Naive thymus-derived CD8-positive, alpha-beta T cell (primary cell): ENCODE data around the gene PRKCSH. TPM values are rescaled to one million over a fixed set of nuclear protein-coding genes. Genes with fewer than 3 reads are reported as not detected.
"Not testable (repeated sequence)": the region's sequence is repeated elsewhere in the genome, so short reads cannot be mapped to it uniquely, and the experiment has no call there.

Source experiments
- ATAC-seq, 2 donors: fragments of 150-1000 bp; cut with Tn5 transposase in 1 of 2; sonication (Bioruptor Pico), chemical (Tn5 transposase) in 1 of 2; 1 replicate in 1 of 2; 2 replicates in 1 of 2; pipeline ENCODE4 v1.10.0; 2021; ENCODE audit warnings: mild to moderate bottlenecking in 2 of 2, moderate library complexity in 2 of 2
- POLR2A ChIA-PET: fragments of 350-600 bp; sonication (Branson Sonifier 250); formaldehyde crosslinking; loops from one replicate; lab custom pipeline; 2021; ENCODE audit warnings: antibody characterized with exemption; lab: Charles Lee
- DNase-seq, 10 donors: peaks; one replicate each; pipeline versions ENCODE4 v3.0.0 to v3.0.0-alpha.2; 2020 to 2022
- H3K27ac Mint-ChIP-seq, 10 donors: one replicate each; pipeline ENCODE4 v1.8.0; 2020 to 2022; ENCODE audit warnings: mild to moderate bottlenecking in 10 of 10, mixed read lengths in 10 of 10, moderate library complexity in 4 of 10, inconsistent platforms in 1 of 10
- H3K27me3 Mint-ChIP-seq, 5 donors: one replicate each; pipeline ENCODE4 v1.8.0; 2021 to 2022; ENCODE audit warnings: mixed read lengths in 5 of 5
- H3K36me3 Mint-ChIP-seq, 3 donors: one replicate each; pipeline ENCODE4 v1.8.0; 2020 to 2022; ENCODE audit warnings: mixed read lengths in 3 of 3, mild to moderate bottlenecking in 2 of 3, inconsistent platforms in 1 of 3
- H3K4me1 Mint-ChIP-seq, 4 donors: one replicate each; pipeline ENCODE4 v1.8.0; 2021 to 2022; ENCODE audit warnings: mixed read lengths in 4 of 4
- H3K4me3 Mint-ChIP-seq, 10 donors: one replicate each; pipeline ENCODE4 v1.8.0; 2020 to 2022; ENCODE audit warnings: mild to moderate bottlenecking in 10 of 10, mixed read lengths in 10 of 10, moderate library complexity in 6 of 10, inconsistent platforms in 1 of 10
- H3K9me3 Mint-ChIP-seq, 9 donors: one replicate each; pipeline ENCODE4 v1.8.0; 2020 to 2022; ENCODE audit warnings: mixed read lengths in 9 of 9, mild to moderate bottlenecking in 3 of 9, inconsistent platforms in 1 of 9, moderate library complexity in 1 of 9
- polyA plus RNA-seq, 3 donors: library from polyadenylated mRNA; unstranded; fragments of 300-500 nt; fragmentation: Illumina TruSeq; gene quantifications; one replicate each; pipeline ENCODE4 v1.2.3, GENCODE V29; 2021
- total RNA-seq, 8 experiments: library from RNA in 2 of 8; stranded (reverse) in 2 of 8; gene quantifications; one replicate each; pipeline ENCODE4 v1.2.3 and lab custom pipeline; 2021 to 2026

The PRKCSH gene
- total and polyA plus RNA-seq, 5 experiments from 2014 or later = 23.5 to 262 (median 58.7) TPM

- H3K4me1 Mint-ChIP-seq, H3K4me3 Mint-ChIP-seq, POLR2A ChIA-PET, ATAC-seq, H3K36me3 Mint-ChIP-seq, H3K9me3 Mint-ChIP-seq, DNase-seq: not testable (repeated sequence)
- peaks cover 0 to 33% (median 12%) of the 10 kb centered on the region in 5 donors for H3K27me3 Mint-ChIP-seq
- H3K27ac Mint-ChIP-seq = peak overlapping the region in 1 of 10 donors; percentile 43
Observed at GRCh38 chr19:11406703-11407236, 28.7 kb upstream of the PRKCSH start.

DNA sequence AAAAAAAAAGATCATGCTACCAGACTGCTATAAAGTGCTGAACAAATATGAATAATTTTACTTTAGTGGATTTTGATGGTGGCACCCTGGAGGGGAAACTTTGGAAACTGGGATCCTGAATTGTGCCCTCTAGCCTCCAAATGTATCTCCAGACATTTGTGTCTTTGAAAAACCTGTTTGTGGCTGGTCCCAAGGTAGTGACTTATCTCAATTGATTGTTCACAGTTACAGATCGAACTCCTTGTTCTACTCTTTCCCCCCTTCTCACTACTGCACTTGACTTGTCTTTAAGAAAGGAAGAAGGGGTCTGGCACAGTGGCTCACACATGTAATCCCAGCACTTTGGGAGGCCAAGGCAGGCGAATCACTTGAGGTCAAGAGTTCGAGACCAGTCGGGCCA is 26.8 kb upstream of the PRKCSH start:
- no peak for DNase-seq
- Mint-ChIP-seq H3K36me3 (no peaks in the 10 kb centered on the region), H3K27me3 (peaks cover 0 to 33% (median 12%) of the 10 kb centered on the region in 5 donors), H3K9me3 (no peaks in the 10 kb centered on the region), H3K4me1 (peaks cover 0 to 2% (median 0%) of the 10 kb centered on the region in 4 donors), H3K27ac (no peak overlapping the region), H3K4me3 (no peak overlapping the region)
- POLR2A ChIA-PET = no interaction called here
- no peak for ATAC-seq

GRCh38 chr19:11410682-11411081 is 24.8 kb upstream of the PRKCSH start:
- H3K27ac Mint-ChIP-seq = no peak overlapping the region
- ATAC-seq (no peak), DNase-seq (no peak)
- no peaks in the 10 kb centered on the region for H3K9me3 Mint-ChIP-seq
- no peaks in the 10 kb centered on the region for H3K36me3 Mint-ChIP-seq
- H3K4me3 Mint-ChIP-seq = no peak overlapping the region
- H3K27me3 Mint-ChIP-seq = peaks cover 0 to 37% (median 12%) of the 10 kb centered on the region in 5 donors
- peaks cover 0 to 2% (median 0%) of the 10 kb centered on the region in 4 donors for H3K4me1 Mint-ChIP-seq
- POLR2A ChIA-PET = no interaction called here

GRCh38 chr19:11414544-11414943 is 20.9 kb upstream of the PRKCSH start:
- Mint-ChIP-seq H3K9me3 (no peaks in the 10 kb centered on the region), H3K4me3 (no peak overlapping the region), H3K36me3 (no peaks in the 10 kb centered on the region), H3K27me3 (peaks cover 7 to 30% (median 13%) of the 10 kb centered on the region in 5 donors), H3K27ac (no peak overlapping the region), H3K4me1 (peaks cover 2 to 12% (median 8%) of the 10 kb centered on the region in 4 donors)
- no peak for ATAC-seq
- DNase-seq = no peak
- POLR2A ChIA-PET = no interaction called here

DNA sequence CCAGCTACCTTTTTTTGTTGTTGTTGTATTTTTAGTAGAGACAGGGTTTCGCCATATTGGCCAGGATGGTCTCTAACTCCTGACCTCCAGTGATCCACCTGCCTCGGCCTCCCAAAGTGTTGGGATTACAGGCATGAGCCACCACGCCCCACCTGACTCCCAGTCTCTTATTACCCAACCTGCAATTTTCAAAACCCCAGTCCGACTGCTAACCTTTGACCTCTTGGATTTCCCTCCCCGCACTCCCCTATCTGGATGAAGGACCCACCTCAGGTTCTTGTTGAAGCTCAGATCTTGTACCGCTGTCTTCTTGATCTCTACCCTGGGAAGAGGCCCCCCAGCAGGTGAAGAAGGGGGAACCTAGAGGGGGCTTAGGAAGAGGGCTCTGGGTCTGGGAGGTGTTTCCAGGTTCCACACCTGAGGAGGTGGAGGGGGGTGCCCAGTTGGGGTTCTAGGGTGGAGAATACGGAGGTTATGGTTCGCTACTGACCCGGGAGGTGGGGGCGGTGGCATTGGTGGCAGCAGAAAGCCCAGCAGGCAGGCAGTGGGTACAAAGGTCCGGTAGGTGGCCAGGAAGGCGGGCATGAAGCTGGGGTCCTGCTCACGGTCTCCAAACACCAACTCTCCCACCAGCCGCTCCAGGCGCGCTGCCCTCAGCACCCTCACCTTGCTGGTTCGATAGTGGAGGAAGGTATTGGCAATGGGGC is 18.9 kb upstream of the PRKCSH start:
- POLR2A ChIA-PET = interaction anchor here (0.7 to 1.3 kb wide), 2 partner anchors 41 to 1623 kb away, joined by 3 to 6 read pairs; no protein-coding TSS in a partner anchor
- Mint-ChIP-seq H3K27me3 (peaks cover 10 to 38% (median 21%) of the 10 kb centered on the region in 5 donors), H3K36me3 (no peaks in the 10 kb centered on the region)

DNA sequence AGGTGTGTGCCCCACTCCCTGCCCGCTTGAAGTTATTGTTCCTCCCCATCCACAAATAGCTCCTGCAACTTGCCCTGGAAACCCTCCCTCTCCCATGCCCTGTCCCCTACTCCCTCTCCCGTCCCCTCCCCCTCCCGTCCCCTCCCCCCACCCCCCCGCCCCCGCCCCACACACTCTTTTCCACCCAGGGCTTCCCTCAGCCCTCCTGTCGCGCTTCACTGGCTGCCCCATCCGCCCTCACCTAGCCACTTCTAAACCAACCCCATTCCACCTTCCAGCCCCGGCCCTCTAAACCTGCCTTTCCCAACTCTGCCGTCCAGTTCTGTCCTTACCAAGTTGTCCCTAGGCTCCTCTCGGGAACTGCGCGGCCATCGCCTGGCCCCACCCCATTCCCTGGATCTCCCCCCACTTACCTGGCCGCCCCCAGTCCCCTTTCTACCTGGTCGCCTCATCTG is 17.3 kb upstream of the PRKCSH start:
- Mint-ChIP-seq H3K9me3 (no peaks in the 10 kb centered on the region), H3K27me3 (peaks cover 12 to 55% (median 31%) of the 10 kb centered on the region in 5 donors), H3K4me3 (peak overlapping the region in 6 of 10 donors; percentile 16 to 57 (median 44)), H3K27ac (no peak overlapping the region), H3K36me3 (no peaks in the 10 kb centered on the region), H3K4me1 (peaks cover 12 to 42% (median 37%) of the 10 kb centered on the region in 4 donors)
- DNase-seq (no peak), ATAC-seq (no peak)
- POLR2A ChIA-PET = no interaction called here

More for the DNA sequence above, 18.9 kb upstream of the PRKCSH start:
- DNase-seq (no peak), ATAC-seq (no peak)
- Mint-ChIP-seq H3K4me1 (peaks cover 8 to 26% (median 22%) of the 10 kb centered on the region in 4 donors), H3K27ac (no peak overlapping the region), H3K4me3 (no peak overlapping the region), H3K9me3 (no peaks in the 10 kb centered on the region)

DNA sequence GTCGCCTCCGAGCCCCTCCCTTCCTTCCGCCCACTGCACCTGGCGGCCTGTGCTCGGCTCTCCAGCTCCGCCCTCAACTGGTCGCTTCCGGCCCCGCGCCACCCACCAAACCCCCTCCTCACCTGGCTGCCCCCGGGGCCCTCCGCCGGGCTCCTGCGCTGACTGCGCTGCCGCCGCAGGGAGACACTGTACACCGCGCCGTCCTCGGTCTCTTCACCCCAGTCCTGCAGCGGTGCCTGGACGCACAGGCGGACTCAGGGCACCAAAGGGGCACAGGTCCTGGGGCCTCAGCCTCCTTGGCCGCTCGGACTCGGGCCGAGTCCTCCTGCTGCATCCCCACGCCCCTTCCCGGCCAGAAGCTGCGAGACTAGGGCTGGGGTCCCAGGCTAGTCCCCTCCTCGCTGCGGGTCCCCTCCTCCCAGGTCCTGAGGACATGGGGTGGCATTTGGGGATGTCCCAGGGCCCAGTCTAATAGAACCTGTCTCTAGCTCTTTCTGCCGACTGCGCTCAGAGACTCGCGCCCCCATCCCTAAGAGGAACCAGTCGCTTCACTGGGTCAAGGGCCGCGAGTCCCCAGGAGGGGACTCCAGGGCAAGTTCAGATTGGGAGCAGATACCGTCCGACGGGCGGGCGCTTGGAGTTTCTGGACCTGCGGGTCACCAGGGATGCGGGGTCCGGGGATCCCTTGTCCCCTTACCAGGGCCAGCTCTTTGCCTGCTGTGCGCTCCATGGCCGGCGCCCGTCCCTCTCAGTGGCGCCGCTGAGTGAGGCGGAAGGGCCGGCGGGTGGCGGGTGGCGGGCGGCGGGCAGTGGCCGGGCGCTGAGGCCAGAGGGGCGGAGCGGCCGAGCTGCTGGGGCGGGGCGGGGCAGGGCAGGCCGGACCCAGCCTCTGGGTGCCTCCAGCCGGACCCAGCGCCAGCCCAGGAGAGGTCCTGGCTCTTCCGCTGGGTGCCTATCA is 16.6 kb upstream of the PRKCSH start, which contains the start of gene RGL3:
Gene RGL3 (minus strand): TSS at position 766 of the 958 bp plus-strand sequence. CDS start 36 bp downstream, at position 730.
- POLR2A ChIA-PET = no interaction called here
- peaks cover 18 to 62% (median 38%) of the 10 kb centered on the region in 5 donors for H3K27me3 Mint-ChIP-seq
- H3K4me3 Mint-ChIP-seq = peak within 1 kb of the TSS in 7 of 10 donors; percentile 16 to 80 (median 73)
- H3K9me3 Mint-ChIP-seq = no peaks in the 10 kb centered on the region
- no peaks in the 10 kb centered on the region for H3K36me3 Mint-ChIP-seq
- peaks cover 17 to 50% (median 44%) of the 10 kb centered on the region in 4 donors for H3K4me1 Mint-ChIP-seq
- DNase-seq = no peak
- no peak for ATAC-seq
- H3K27ac Mint-ChIP-seq = no peak within 1 kb of the TSS

GRCh38 chr19:11420429-11421370 is 14.7 kb upstream of the PRKCSH start:
- Mint-ChIP-seq H3K4me3 (peak overlapping the region; percentile 56 to 88 (median 77)), H3K27me3 (peaks cover 19 to 66% (median 41%) of the 10 kb centered on the region in 5 donors), H3K27ac (no peak overlapping the region), H3K36me3 (no peaks in the 10 kb centered on the region), H3K9me3 (no peaks in the 10 kb centered on the region), H3K4me1 (peaks cover 18 to 52% (median 46%) of the 10 kb centered on the region in 4 donors)
- POLR2A ChIA-PET = interaction anchor here (0.6 to 2.5 kb wide), 7 partner anchors 10 to 88 kb away, joined by 3 to 13 read pairs (median 4); partner anchors contain the start of genes ODAD3, PRKCSH and SWSAP1
- no peak for DNase-seq
- ATAC-seq = no peak

DNA sequence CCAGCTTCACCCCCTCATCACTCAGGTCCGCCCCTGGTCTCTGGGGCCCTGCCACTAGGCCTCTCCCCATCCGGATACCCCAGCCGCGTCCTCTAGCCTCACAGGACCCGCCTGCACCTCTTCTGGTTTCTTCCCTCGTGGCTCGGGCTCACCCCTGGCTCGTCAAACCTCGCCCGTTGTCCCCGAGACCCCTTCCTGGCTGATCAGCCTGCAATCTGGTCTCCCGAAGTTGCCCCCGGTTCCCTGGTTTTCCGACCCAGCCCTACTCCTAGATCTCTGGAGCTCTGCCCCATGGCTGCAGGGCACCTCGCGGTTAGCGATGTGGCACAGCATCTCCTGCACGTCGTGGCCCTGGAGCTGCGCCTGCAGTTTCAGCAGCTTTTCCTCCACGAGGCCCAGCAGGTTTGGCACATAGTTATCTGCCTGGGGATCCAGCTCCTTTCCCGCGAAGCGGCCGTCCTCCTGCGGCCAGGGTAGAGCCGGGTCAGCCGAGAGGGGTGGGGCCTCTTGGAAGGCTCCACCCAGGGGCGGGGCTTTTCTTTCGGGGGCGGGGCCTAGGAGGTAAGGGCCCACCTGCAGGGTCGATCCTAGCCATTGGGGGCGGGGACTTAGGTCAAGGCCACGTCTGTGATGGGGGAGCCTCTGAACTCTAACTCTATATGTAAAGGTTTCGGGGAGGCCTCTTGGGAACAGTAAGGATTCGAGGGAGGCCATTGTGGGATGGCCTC is 13.9 kb upstream of the PRKCSH start:
- Mint-ChIP-seq H3K27ac (peak overlapping the region in 2 of 10 donors; percentile 47 to 69), H3K9me3 (no peaks in the 10 kb centered on the region), H3K4me3 (peak overlapping the region; percentile 58 to 88 (median 80)), H3K27me3 (peaks cover 16 to 66% (median 38%) of the 10 kb centered on the region in 5 donors), H3K4me1 (peaks cover 18 to 52% (median 46%) of the 10 kb centered on the region in 4 donors), H3K36me3 (no peaks in the 10 kb centered on the region)
- peak in 8 of 10 donors; percentile 23 to 74 (median 38) for DNase-seq
- ATAC-seq = peak; percentile 37 to 44
- POLR2A ChIA-PET = interaction anchor here (1.4 to 2.5 kb wide), 5 partner anchors 9 to 47 kb away, joined by 4 to 13 read pairs (median 6); partner anchors contain the start of genes ODAD3, PRKCSH and SWSAP1

- no peaks in the 10 kb centered on the region for H3K9me3 Mint-ChIP-seq
- peaks cover 16 to 66% (median 37%) of the 10 kb centered on the region in 5 donors for H3K27me3 Mint-ChIP-seq
Observed at GRCh38 chr19:11422163-11423065, 13.0 kb upstream of the PRKCSH start.

More at GRCh38 chr19:11422163-11423065, 13.0 kb upstream of the PRKCSH start:
- H3K27ac Mint-ChIP-seq = peak overlapping the region in 2 of 10 donors; percentile 47 to 48
- ATAC-seq (peak; percentile 63 to 73), DNase-seq (peak in 9 of 10 donors; percentile 34 to 82 (median 52))
- POLR2A ChIA-PET = interaction anchor here (1.4 to 2.5 kb wide), 4 partner anchors 8 to 47 kb away, joined by 4 to 13 read pairs (median 6); partner anchors contain the start of genes ODAD3, PRKCSH and SWSAP1
- peaks cover 18 to 52% (median 46%) of the 10 kb centered on the region in 4 donors for H3K4me1 Mint-ChIP-seq
- no peaks in the 10 kb centered on the region for H3K36me3 Mint-ChIP-seq
- H3K4me3 Mint-ChIP-seq = peak overlapping the region; percentile 62 to 88 (median 80)
